ENCODE measurements around the gene OCIAD2. TPM values are rescaled to one million over a fixed set of nuclear protein-coding genes. Genes with fewer than 3 reads are reported as not detected.
"Not testable (repeated sequence)": the region's sequence is repeated elsewhere in the genome, so short reads cannot be mapped to it uniquely, and the experiment has no call there.

The OCIAD2 gene
- total RNA-seq, 3 donors from 2014 or later: 34.0 to 110 (median 67.1) TPM

DNA sequence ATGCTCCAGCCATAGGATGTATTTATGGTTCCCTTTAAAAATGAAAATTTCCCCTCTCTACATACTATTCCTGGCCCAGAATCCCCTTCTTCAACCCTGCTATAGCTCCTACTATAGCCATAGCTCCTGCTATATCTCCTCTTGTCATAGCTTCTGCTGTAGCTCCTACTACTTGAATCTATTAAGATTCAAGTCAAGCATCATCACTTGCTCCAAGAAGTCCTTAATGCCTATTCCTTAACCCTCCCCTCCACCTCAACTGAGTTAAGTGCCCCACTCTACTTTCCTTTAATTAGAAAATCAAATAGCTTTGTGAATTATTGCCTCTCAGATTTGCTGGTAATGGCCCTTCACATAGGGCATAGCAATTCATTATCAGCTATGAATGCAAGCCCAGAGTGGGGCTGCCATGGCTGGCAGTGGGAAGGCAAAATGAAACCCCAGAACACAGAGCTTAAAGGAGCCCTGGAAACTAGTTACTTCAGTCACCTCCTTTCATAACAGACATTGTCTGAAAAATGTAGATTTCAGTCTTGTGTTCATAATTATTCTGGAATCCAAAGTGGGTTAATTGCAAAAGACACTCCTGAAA is 15.4 kb downstream of the OCIAD2 start:
- TF ChIP-seq, protein P1, sequence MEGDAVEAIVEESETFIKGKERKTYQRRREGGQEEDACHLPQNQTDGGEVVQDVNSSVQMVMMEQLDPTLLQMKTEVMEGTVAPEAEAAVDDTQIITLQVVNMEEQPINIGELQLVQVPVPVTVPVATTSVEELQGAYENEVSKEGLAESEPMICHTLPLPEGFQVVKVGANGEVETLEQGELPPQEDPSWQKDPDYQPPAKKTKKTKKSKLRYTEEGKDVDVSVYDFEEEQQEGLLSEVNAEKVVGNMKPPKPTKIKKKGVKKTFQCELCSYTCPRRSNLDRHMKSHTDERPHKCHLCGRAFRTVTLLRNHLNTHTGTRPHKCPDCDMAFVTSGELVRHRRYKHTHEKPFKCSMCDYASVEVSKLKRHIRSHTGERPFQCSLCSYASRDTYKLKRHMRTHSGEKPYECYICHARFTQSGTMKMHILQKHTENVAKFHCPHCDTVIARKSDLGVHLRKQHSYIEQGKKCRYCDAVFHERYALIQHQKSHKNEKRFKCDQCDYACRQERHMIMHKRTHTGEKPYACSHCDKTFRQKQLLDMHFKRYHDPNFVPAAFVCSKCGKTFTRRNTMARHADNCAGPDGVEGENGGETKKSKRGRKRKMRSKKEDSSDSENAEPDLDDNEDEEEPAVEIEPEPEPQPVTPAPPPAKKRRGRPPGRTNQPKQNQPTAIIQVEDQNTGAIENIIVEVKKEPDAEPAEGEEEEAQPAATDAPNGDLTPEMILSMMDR (IDR thresholded peaks at IDR 0.05): no peak
- no peak overlapping the region for H3K4me3 ChIP-seq
- no peaks in the 10 kb centered on the region for H3K9me3 ChIP-seq
- no peak for DNase-seq
- no peaks in the 10 kb centered on the region for H3K36me3 ChIP-seq (ENCODE audit: low read depth)
- H3K4me1 ChIP-seq (ENCODE audit: low read depth): no peaks in the 10 kb centered on the region
- intact Hi-C loops (cut with DNase I, micrococcal nuclease): no loop called here
- ATAC-seq: no peak

DNA sequence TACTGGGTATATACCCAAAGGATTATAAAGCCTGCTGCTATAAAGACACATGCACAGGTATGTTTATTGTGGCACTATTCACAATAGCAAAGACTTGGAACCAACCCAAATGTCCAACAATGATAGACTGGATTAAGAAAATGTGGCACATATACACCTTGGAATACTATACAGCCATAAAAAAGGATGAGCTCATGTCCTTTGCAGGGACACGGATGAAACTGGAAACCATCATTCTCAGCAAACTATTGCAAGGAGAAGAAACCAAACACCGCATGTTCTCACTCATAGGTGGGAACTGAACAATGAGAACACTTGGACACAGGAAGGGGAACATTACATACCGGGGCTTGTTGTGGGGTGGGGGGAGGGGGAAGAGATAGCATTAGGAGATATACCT is 16.8 kb downstream of the OCIAD2 start:
- ATAC-seq; H3K4me1 ChIP-seq (ENCODE audit: low read depth); H3K9me3 ChIP-seq; H3K4me3 ChIP-seq; DNase-seq; intact Hi-C loops (cut with DNase I, micrococcal nuclease); H3K36me3 ChIP-seq (ENCODE audit: low read depth): not testable (repeated sequence)

DNA sequence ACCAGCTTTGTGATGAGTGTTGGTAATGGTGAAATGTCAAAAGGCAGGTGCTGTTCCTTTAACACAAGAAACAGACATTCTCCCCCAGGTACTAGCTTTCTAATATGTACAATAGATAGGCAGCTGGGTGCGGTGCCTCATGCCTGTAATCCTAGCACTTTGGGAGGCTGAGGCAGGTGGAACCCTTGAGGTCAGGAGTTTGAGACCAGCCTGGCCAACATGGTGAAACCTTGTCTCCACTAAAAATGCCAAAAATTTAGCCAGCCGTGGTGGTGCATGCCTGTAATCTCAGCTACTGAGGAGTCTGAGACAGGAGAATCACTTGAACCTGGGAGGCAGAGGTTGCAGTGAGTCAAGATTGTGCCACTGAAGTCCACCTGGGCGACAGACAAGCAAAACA is 24.9 kb downstream of the OCIAD2 start:
- H3K36me3 ChIP-seq (ENCODE audit: low read depth); ATAC-seq; intact Hi-C loops (cut with DNase I, micrococcal nuclease); H3K4me3 ChIP-seq; H3K4me1 ChIP-seq (ENCODE audit: low read depth); H3K9me3 ChIP-seq; DNase-seq: not testable (repeated sequence)

DNA sequence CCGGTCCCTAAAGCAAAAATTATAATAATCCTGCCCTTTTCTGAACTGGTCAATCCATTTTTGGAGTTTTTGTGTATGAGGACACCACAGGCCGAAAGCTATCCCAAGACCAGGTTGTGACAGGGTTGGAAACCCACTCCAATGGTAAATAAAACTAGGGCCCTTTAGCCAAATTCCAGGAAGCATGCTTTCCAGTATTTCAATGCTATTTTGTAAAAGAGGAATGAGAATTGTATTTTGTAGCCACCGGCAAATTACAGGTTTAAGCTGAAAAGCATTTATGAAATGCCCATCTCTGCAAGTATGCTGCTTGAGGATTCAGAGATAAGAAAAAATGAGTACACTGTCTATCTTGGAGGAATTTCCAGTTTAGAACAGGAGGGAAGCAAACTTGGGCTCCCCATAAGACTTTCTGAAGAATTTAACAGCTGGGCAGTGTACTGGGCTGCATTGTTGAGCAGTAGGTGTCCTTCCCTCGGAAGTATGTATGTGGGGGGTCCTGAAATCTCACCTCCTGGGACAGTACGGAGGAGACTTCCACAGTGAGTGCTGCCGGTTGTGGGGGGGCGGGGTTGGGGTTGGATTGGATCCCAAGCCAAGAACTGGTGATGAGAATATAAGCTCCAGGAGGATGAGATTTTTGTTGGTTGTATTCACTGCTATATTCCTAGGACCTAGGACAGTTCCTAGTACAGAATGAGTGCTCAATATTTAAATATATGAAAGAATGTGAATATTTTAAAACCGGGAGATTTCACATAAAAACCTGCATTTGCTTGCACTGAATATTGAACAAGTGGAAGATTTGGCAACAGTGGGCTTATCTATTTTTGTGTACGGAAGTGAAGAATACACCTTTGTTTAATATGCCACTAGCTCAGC is 26.8 kb downstream of the OCIAD2 start:
- intact Hi-C loops (cut with DNase I, micrococcal nuclease): no loop called here
- TF ChIP-seq, protein P1 (IDR thresholded peaks at IDR 0.05): no peak
- H3K4me1 ChIP-seq (ENCODE audit: low read depth): no peaks in the 10 kb centered on the region
- H3K4me3 ChIP-seq: no peak overlapping the region
- no peaks in the 10 kb centered on the region for H3K9me3 ChIP-seq
- H3K36me3 ChIP-seq (ENCODE audit: low read depth): no peaks in the 10 kb centered on the region
- ATAC-seq (no peak), DNase-seq (no peak)

DNA sequence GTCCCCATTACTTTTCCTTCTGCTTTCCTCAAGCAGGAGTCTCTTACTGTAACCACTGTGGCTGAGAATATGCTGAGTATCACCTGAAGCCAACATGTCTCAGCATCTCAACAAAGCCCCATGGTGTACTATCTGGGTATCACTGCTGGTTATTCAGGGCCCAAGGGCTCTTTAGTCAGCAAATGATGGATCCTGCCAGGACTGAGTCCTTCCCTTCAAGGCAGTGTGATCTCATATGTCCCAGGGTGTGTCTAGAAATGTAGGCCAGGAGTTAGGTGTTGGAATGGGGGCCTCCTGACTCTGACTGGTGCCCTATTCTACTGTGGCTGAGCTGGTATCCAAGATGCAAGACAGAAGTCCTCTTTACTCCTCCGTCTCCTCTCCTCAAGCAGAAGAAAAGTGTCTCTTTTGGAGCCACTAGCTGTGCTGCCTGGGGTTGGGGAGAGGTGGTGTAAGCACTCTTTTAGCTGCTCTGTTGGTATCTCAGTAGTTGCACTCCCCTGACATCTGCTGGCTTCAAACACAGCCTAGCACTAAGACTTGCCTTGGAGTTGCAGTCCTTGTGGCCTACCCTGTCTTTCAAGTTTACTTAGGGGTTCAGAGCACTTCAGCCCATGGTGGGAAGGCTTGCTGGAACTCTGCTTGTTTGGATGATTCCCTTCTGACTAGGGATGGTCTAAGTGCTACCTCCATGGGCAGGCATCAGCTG is 28.6 kb downstream of the OCIAD2 start:
- intact Hi-C loops (cut with DNase I, micrococcal nuclease): no loop called here

DNA sequence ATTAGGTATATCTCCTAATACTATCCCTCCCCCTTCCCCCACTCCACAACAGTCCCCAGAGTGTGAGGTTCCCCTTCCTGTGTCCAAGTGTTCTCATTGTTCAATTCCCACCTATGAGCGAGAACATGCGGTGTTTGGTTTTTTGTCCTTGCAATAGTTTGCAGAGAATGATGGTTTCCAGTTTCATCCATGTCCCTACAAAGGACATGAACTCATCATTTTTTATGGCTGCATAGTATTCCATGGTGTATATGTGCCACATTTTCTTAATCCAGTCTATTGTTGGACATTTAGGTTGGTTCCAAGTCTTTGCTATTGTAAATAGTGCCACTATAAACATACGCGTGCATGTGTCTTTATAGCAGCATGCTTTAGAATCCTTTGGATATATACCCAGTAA is 41.9 kb downstream of the OCIAD2 start:
- H3K4me1 ChIP-seq (ENCODE audit: low read depth); H3K9me3 ChIP-seq; H3K4me3 ChIP-seq; intact Hi-C loops (cut with DNase I, micrococcal nuclease); ATAC-seq; H3K36me3 ChIP-seq (ENCODE audit: low read depth); DNase-seq: not testable (repeated sequence)

More for the DNA sequence above, 28.6 kb downstream of the OCIAD2 start:
- H3K4me1 ChIP-seq (ENCODE audit: low read depth): no peaks in the 10 kb centered on the region
- H3K9me3 ChIP-seq: no peaks in the 10 kb centered on the region
- no peak for DNase-seq
- no peak for ATAC-seq
- TF ChIP-seq, protein P1 (IDR thresholded peaks at IDR 0.05): no peak
- H3K36me3 ChIP-seq (ENCODE audit: low read depth): no peaks in the 10 kb centered on the region
- no peak overlapping the region for H3K4me3 ChIP-seq

DNA sequence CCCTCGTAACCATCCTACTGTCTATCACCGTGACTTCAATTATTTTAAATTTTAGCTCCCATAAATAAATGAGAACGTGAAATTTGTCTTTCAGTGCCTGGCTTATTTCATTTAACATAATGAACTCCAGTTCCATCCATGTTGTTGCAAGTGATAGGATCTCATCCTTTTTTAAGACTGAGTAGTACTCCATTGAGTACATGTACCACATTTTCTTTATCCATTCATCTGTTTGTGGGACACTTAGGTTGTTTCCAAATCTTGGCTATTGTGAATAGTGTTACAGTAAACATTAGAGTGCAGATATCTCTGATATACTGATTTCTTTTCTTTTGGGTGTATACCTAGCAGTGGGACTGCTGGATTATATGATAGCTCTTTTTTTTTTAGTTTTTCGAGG is 42.8 kb downstream of the OCIAD2 start:
- no peak overlapping the region for H3K4me3 ChIP-seq
- intact Hi-C loops (cut with DNase I, micrococcal nuclease): no loop called here
- H3K36me3 ChIP-seq (ENCODE audit: low read depth): no peaks in the 10 kb centered on the region
- ATAC-seq: no peak
- TF ChIP-seq, protein P1 (IDR thresholded peaks at IDR 0.05): no peak
- H3K9me3 ChIP-seq: no peaks in the 10 kb centered on the region
- no peaks in the 10 kb centered on the region for H3K4me1 ChIP-seq (ENCODE audit: low read depth)
- DNase-seq: no peak

Data from mucosa of descending colon (tissue), 3 donors.